Measurements from ENCODE around the gene EVPL.

DNA sequence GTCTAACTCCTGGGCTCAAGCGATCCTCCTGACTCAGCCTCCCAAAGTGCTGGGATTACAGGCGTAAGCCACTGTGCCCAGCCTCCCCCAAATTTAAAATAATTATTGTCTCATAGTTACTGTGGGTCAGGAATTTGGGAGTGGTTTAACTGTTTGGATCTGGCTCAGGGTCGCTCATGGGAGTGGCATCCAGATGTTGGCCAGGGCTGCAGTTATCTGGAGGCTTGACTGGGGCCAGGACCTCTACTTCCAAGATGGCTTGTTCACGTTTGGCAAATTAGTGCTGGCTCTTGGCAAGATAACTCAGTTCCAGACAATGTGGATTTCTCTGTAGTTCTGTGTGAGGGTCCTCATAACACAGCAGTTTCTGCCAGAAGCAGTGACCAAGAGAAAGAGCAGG is 40.1 kb downstream of the EVPL start:
- TF ChIP-seq SUZ12 (IDR thresholded peaks at IDR 0.05; ENCODE audit: extremely low read depth, insufficient read depth, insufficient read length) (no peak), ZNF274 (IDR thresholded peaks at IDR 0.05; ENCODE audit: low read depth, low read length) (no peak)
